Measurements from ENCODE around the gene CHST15. TPM values are rescaled to one million over a fixed set of nuclear protein-coding genes. Genes with fewer than 3 reads are reported as not detected.

The CHST15 gene
- total RNA-seq, 1 donor, result 1.1 TPM

GRCh38 chr10:124032971-124033886, 60.2 kb downstream of the CHST15 start:
- no peak for DNase-seq (ENCODE audit: low read depth in 2 of 3, low spot score in 2 of 3)

- DNase-seq (ENCODE audit: low read depth in 2 of 3, low spot score in 2 of 3), result no peak
These were observed 61.1 kb downstream of the CHST15 start for GRCh38 chr10:124032087-124032935.

- DNase-seq (ENCODE audit: low read depth in 2 of 3, low spot score in 2 of 3), result no peak
These were observed 62.8 kb downstream of the CHST15 start for GRCh38 chr10:124030492-124031110.

- DNase-seq (ENCODE audit: low read depth in 2 of 3, low spot score in 2 of 3), result no peak
These were observed 63.3 kb downstream of the CHST15 start for GRCh38 chr10:124030061-124030460.

- no peak for DNase-seq (ENCODE audit: low read depth in 2 of 3, low spot score in 2 of 3)
These were observed 63.8 kb downstream of the CHST15 start for GRCh38 chr10:124029559-124029958.

GRCh38 chr10:124028700-124029480, 64.5 kb downstream of the CHST15 start:
- DNase-seq (ENCODE audit: low read depth in 2 of 3, low spot score in 2 of 3), result no peak

GRCh38 chr10:124027651-124028050, 65.7 kb downstream of the CHST15 start:
- DNase-seq (ENCODE audit: low read depth in 2 of 3, low spot score in 2 of 3), result no peak

GRCh38 chr10:124027031-124027611, 66.3 kb downstream of the CHST15 start:
- no peak for DNase-seq (ENCODE audit: low read depth in 2 of 3, low spot score in 2 of 3)

GRCh38 chr10:124026589-124026939, 66.8 kb downstream of the CHST15 start:
- no peak for DNase-seq (ENCODE audit: low read depth in 2 of 3, low spot score in 2 of 3)

- peak in 1 of 3 donors; percentile 76 for DNase-seq (ENCODE audit: low read depth in 2 of 3, low spot score in 2 of 3)
These were observed 67.5 kb downstream of the CHST15 start for GRCh38 chr10:124025660-124026588.

- DNase-seq (ENCODE audit: low read depth in 2 of 3, low spot score in 2 of 3), result peak in 1 of 3 donors; percentile 18
These were observed 68.2 kb downstream of the CHST15 start for GRCh38 chr10:124025152-124025551.

GRCh38 chr10:124022066-124022465, 71.3 kb downstream of the CHST15 start:
- no peak for DNase-seq (ENCODE audit: low read depth in 2 of 3, low spot score in 2 of 3)

- no peak for DNase-seq (ENCODE audit: low read depth in 2 of 3, low spot score in 2 of 3)
These were observed 72.2 kb downstream of the CHST15 start for GRCh38 chr10:124020981-124021815.

- DNase-seq (ENCODE audit: low read depth in 2 of 3, low spot score in 2 of 3), result no peak
These were observed 73.3 kb downstream of the CHST15 start for GRCh38 chr10:124019886-124020797.

GRCh38 chr10:124018886-124019525, 74.4 kb downstream of the CHST15 start:
- DNase-seq (ENCODE audit: low read depth in 2 of 3, low spot score in 2 of 3), result no peak

- DNase-seq (ENCODE audit: low read depth in 2 of 3, low spot score in 2 of 3), result no peak
These were observed 75.7 kb downstream of the CHST15 start for GRCh38 chr10:124017729-124018128.
